Measurements from ENCODE around the gene ELK4.
A peak's percentile ranks its signal among the peaks of the same experiment; 100 is the strongest.

The ELK4 gene

GRCh38 chr1:205631768-205632668 is at the start of gene ELK4:
TSS of gene ELK4 (minus strand) at chr1:205632011. CDS start at chr1:205623882, 8,129 bp downstream.
- TF ChIP-seq CTCF (conservative IDR thresholded peaks at IDR 0.05; ENCODE audit: low read depth), result peak; percentile 76
- peak within 1 kb of the TSS; percentile 98 for H3K27ac ChIP-seq
- ChIA-PET CTCF (interaction anchor here (0.7 to 6.4 kb wide), 19 partner anchors 9 to 359 kb away, joined by 3 to 89 read pairs (median 4); no protein-coding TSS in a partner anchor), POLR2A (ENCODE audit: low non-redundant PET) (interaction anchor here (0.5 to 3.4 kb wide), 6 partner anchors 9 to 96 kb away, joined by 3 to 28 read pairs (median 4); no protein-coding TSS in a partner anchor)
- DNase-seq (ENCODE audit: low spot score), result peak; percentile 99

- CTCF ChIA-PET, result interaction anchor here (0.6 to 2.9 kb wide), 6 partner anchors 18 to 246 kb away, joined by 3 to 28 read pairs (median 5); no protein-coding TSS in a partner anchor
- DNase-seq (ENCODE audit: low spot score), result no peak
- POLR2A ChIA-PET (ENCODE audit: low non-redundant PET), result no interaction called here
- no peak for TF ChIP-seq CTCF (conservative IDR thresholded peaks at IDR 0.05; ENCODE audit: low read depth)
- H3K27ac ChIP-seq, result no peak overlapping the region
These were observed 49.6 kb upstream of the ELK4 start for GRCh38 chr1:205681364-205681763.

GRCh38 chr1:205680073-205680851 is 48.5 kb upstream of the ELK4 start, which contains the start of gene SLC45A3:
TSS of gene SLC45A3 (minus strand) at chr1:205680509. CDS start at chr1:205664656, 15,853 bp downstream.
- POLR2A ChIA-PET (ENCODE audit: low non-redundant PET), result interaction anchor here (0.6 to 0.7 kb wide), 2 partner anchors 281 to 415 kb away, joined by 3 read pairs; no protein-coding TSS in a partner anchor
- CTCF ChIA-PET, result interaction anchor here (0.5 to 2.9 kb wide), 10 partner anchors 9 to 783 kb away, joined by 3 to 28 read pairs (median 4); no protein-coding TSS in a partner anchor
- peak; percentile 55 for DNase-seq (ENCODE audit: low spot score)
- no peak for TF ChIP-seq CTCF (conservative IDR thresholded peaks at IDR 0.05; ENCODE audit: low read depth)
- peak within 1 kb of the TSS; percentile 62 for H3K27ac ChIP-seq

GRCh38 chr1:205678286-205679111 is 46.7 kb upstream of the ELK4 start:
- CTCF ChIA-PET, result interaction anchor here (0.6 to 2.9 kb wide), 10 partner anchors 7 to 1958 kb away, joined by 3 to 28 read pairs (median 5); no protein-coding TSS in a partner anchor
- no peak for DNase-seq (ENCODE audit: low spot score)
- H3K27ac ChIP-seq, result peak overlapping the region; percentile 62
- POLR2A ChIA-PET (ENCODE audit: low non-redundant PET), result interaction anchor here (0.7 kb wide), 1 partner anchor 31 kb away, joined by 3 read pairs; no protein-coding TSS in a partner anchor
- TF ChIP-seq CTCF (conservative IDR thresholded peaks at IDR 0.05; ENCODE audit: low read depth), result no peak

- ChIA-PET POLR2A (ENCODE audit: low non-redundant PET) (no interaction called here), CTCF (interaction anchor here (0.6 to 2.3 kb wide), 6 partner anchors 10 to 388 kb away, joined by 3 to 12 read pairs (median 4); no protein-coding TSS in a partner anchor)
- no peak for TF ChIP-seq CTCF (conservative IDR thresholded peaks at IDR 0.05; ENCODE audit: low read depth)
- no peak for DNase-seq (ENCODE audit: low spot score)
- H3K27ac ChIP-seq, result no peak overlapping the region
These were observed 45.4 kb upstream of the ELK4 start for GRCh38 chr1:205677167-205677566.
